A673 (cell line): ENCODE results near the gene CHST9.

Source experiments
- EZH2 ChIP-seq: fragments of 200-600 bp; sonication (generic); IDR thresholded peaks from 2 replicates; pipeline ENCODE4 v1.6.1; 2017; ENCODE audit warnings: borderline replicate concordance, low read depth, mild to moderate bottlenecking, mixed read lengths, antibody characterized with exemption, low read length; ENCODE audit not compliant: poor library complexity, severe bottlenecking
- TF ChIP-seq, protein P1 (sequence below): fragments of 300-800, 200-600 bp; sonication (generic); conservative IDR thresholded peaks from 2 replicates; pipeline ENCODE4 v1.5.1; 2017; ENCODE audit warnings: low read depth, mild to moderate bottlenecking, antibody characterized with exemption, low read length, moderate library complexity, mixed read lengths

DNA sequence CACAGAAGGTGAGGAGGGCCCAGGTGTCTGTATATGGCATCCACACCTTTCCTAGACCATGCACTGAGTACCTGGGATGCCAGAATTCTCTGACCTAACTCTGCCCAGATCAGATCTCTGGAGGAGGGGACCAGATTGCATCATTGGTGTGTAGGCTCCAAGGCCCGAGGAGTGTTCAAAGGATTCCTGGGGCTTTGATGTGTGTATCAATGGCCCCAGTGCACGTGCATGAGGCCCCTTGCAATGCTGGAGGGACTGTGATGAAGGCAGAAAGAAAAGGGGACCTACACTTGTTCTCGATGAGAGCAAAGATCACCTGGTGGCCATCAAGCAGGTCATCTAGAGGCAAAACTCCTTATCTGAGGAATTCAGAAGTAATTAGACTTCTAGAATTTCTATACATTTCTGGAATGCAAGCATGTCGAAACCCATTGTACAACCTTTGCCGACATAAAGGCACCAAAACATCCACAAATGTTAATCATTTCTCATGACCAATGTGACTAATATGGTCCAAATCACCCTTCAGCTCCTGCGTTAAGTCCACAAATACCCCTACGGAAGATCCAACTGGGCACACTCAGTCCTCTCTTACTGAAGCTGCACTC lies 123.5 kb downstream of the CHST9 start:
- TF ChIP-seq EZH2: no peak
- TF ChIP-seq, protein P1, sequence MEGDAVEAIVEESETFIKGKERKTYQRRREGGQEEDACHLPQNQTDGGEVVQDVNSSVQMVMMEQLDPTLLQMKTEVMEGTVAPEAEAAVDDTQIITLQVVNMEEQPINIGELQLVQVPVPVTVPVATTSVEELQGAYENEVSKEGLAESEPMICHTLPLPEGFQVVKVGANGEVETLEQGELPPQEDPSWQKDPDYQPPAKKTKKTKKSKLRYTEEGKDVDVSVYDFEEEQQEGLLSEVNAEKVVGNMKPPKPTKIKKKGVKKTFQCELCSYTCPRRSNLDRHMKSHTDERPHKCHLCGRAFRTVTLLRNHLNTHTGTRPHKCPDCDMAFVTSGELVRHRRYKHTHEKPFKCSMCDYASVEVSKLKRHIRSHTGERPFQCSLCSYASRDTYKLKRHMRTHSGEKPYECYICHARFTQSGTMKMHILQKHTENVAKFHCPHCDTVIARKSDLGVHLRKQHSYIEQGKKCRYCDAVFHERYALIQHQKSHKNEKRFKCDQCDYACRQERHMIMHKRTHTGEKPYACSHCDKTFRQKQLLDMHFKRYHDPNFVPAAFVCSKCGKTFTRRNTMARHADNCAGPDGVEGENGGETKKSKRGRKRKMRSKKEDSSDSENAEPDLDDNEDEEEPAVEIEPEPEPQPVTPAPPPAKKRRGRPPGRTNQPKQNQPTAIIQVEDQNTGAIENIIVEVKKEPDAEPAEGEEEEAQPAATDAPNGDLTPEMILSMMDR: no peak
